ELF-1 (cell line): ENCODE data around the gene ATF7.
"Not testable (repeated sequence)": the region's sequence is repeated elsewhere in the genome, so short reads cannot be mapped to it uniquely, and the experiment has no call there.

Experiments used
- DNase-seq: peaks from one replicate; pipeline ENCODE4 v3.0.0-alpha.2; 2016; ENCODE audit warnings: low read depth, low spot score

Gene ATF7

DNA sequence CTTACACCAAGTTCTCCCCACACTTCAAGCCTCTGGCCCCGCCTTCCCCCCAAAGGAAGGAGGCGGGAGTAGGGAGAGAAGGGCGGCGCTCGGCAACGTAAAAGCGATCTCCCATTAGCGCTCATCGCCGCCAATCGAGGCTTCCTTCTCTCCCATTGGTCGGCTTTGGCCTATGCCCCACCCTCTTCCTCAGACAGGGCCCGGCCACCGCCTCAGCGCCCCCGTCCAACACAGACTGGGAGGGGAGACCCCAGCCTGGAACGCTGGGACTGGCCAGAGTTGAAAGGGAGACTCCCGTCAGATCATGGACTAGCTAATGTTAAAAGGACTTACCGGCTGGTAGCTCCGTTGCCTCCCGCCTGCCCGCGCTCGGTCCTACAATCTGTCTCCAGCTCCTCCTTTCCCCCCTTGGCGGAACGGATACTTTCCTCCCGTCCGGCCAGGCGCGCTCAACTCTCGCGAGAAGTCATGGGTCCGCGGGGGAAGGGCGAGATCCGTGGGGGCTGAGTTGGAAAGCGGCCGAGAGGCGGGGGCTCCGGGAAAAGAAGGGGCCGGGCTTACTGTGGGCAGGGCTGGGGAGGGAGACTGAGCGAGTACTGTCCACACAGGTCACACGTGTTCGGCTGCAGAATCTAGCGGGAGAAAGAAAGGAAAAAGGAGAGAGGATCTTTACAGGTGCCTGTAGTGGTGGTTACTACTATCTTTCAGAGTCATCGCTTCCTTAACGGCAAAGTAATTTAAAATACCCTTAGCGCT, at the start of gene ATF7:
ATF7 (minus strand) TSS at position 437 of the 756 bp plus-strand sequence. CDS start 25,382 bp downstream, outside the sequence.
- peak; percentile 100 for DNase-seq

DNA sequence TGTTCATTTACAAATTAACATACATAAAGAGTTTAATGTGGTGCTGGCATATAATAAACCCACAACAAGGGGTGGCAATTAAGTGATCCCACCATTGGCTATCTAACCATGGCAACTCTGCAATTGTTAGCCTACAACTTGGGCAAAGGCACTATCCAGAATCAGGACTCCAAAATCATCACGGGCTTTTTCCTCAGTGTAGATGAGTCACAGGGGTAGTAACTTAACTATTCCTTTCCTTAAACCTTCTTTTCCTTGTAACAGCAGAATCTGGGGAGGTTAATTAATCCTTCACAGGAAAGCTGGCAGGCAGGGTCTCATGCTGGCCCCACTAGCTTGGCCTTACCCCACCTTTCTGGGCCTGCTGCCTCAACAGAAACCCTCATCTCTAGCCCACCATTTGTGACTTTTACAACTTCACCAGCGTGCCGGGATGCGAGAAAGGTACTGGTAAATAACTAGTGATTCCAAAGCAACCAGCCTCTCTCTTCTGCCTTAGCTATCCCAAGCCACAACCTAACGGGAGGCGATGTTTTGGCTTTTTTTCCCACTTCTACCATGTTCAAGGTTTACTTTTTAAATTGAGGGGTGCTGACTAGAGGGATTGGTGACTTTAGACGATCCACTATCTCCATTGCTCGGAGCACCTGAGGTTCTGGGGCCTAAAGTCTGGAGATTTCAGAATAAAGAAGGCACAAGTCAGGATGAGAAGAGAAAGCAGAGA, 49.0 kb upstream of the ATF7 start:
- DNase-seq: no peak

DNA sequence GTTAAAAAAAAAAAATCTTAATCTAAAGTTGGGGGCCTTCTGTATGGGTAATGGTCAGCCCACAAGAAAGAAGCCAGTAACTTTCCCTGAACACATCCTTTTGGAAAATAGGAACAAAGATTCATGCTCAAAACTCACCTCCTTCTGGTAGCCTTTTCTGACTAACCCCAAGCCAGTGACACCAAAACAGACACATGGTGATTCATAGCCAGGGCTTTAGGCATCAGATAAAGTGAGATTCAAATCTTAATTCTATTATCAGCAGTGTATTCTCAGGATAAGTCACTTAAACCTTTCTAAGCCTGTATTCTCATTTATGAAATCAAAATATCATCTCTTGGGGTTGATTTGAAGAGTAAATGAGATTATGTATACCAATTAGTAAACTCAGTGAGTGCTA, 44.8 kb upstream of the ATF7 start:
- no peak for DNase-seq

DNA sequence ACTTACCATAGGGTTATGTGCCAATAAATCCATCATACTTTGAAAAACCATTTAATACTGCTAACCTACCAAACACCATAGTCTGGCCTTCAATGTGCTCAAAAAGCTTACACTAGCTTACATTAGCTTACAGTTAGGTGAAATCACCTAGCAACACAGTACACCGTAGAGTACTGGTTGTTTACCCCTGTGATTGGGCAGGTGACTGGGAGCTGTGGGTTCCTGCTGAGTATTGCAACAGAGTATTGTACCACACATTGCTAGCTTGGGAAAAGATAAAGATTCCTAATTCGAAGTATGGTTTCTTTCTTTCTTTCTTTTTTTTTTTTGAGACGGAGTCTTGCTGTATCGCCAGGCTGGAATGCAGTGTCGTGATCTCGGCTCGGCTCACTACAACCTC, 44.1 kb upstream of the ATF7 start:
- DNase-seq: no peak

DNA sequence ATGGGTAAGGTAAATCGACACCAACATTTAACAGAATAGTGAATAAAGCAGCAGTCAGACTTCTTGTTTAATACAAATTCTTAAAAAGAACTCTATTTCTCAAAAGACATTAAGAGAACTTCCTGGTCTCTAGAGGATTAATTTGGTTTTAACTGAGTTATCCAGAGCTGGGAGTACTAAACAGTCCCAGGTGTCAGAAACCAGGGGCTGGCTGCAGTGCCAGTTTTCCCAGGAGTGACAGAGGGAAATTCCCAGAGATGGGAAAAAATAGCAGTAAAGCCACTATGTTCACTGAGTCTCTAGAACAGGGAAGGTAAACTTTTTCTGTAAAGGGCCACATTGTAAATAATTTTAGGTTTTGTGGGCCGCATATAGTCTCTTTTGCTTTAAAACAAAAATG, 40.9 kb upstream of the ATF7 start:
- no peak for DNase-seq

DNA sequence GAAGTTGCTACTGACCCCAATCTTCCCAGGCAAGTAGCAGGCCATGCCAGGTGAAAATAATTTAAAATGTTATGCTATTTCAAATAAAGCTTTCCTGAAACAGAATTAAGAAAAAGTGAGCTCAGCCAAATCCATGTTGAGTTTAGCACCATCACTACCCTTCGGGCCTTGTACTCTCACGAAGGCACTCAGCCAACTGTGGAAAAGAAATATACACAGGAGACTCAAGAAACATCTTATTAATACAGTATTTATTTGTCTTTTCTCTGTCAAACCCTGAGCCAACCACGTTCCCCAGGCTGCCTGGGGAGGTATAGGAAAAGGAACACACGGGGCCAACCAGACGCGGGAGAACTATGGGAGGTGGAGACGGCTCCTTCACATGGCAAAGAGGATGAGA, 38.8 kb upstream of the ATF7 start:
- no peak for DNase-seq

DNA sequence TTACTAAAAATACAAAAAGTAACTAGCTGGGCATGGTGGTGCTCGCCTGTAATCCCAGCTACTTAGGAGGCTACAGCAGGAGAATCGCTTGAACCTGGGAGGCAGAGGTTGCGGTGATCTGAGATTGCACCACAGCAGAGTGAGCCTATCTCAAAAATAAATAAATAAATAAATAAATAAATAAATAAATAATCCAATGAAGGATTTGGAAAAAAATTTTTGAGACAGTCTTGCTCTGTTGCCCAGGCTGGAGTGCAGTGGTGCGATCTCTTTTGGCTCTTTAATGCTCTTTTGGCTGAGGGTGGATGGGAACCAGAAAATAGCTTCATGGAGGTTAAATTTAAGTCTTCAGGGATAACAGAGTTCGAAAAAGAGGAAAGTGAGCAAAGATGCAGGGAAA, 38.0 kb upstream of the ATF7 start:
- DNase-seq: no peak

DNA sequence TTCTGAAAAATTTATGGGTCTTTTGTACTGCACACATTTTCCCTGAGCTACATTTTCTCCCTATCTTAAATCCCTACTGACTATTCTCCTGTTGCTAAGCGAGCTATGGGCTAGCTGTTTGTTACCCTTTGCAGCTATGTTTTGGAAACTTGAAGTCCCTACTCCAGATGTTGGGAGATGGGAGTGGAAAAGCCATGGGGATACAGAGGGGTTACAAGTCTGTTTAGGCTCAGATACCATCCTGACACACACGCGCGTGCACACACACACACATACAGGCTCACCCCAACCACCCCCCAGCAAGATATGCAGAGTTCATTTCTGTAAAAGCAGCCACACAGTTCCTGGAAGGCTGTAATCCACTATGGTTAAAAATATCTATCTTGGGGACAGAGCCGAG, 33.9 kb upstream of the ATF7 start:
- DNase-seq: no peak

DNA sequence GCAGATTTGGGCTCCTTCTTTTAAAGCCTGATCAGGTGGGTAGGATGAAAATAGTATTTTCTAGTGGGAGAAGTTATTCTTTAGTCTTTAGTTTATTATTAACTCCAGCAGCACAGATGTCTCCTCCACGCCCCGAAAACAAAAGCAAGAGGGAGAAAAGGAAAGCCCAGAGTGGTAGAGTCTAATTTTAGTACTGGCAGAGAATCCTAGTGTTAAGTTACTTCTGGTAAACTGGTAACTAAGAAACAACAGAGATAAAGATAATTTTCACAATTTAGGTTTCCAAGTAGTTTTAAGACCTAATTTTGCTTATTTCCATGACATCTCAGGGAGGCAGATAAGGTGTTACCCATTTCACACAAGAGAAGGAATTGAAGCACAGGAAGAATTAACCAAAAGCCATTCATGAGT, 33.4 kb upstream of the ATF7 start:
- DNase-seq: no peak

DNA sequence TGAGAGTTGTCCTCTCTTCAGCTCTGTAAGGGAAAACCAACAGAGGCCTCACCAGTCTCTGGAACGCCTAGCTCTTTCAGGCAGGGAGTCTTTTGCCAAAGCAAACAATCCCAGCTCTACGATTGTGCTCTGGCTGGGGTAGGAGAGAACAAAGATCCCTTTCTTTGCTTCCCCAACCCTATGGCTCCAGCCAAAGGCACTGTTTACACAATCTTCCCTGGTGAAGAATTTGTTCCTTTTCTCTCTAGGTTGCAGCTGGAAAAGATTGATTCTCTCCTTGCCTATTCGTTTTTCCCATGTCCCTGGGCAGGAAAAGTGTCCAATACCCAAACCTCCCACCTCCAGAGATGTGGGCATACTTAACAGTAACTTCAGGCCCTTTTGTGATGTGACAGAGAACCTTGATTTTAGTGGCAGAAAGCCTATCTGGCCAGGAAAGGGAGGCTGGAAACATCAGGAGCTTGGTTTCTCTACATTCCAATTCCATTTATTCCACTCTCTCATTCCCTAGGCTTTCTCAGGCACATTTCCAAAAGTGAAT, 32.9 kb upstream of the ATF7 start:
- DNase-seq: peak; percentile 71

DNA sequence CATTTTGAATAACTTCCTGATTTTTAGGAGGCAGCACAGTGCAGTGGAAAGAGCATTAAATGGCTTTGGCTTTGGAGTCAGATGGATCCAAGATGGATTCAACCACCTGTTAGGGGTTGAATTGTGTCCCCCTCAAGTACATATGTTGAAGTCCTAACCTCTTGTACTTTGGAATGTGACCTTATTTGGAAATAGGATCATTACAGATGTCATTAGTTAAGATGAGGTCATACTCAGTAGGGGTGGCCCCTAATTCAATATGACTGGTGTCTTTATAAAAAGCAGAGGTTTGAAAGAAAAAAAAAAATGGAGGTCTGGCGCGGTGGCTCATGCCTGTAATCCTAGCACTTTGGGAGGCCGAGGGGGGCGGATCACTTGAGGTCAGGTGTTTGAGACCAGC, 30.9 kb upstream of the ATF7 start:
- DNase-seq: no peak

DNA sequence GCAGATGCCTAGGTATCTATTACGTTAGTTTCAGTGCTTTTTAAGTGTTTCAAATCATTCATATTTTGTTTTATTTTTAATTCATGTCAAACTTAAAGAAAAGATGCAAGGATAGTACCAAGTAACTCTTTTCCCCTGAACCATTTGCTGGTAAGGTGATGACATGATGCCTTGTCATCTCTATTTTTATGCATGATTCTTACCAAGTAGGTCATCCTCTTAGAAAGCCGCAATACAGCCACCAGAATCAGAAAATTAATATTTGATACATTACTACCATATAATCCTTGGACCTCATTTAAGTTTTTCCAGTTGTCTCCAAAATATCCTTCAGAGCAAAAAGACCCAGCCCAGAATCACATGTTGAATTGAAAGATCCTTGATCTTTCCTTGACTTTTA, 27.4 kb upstream of the ATF7 start:
- no peak for DNase-seq

DNA sequence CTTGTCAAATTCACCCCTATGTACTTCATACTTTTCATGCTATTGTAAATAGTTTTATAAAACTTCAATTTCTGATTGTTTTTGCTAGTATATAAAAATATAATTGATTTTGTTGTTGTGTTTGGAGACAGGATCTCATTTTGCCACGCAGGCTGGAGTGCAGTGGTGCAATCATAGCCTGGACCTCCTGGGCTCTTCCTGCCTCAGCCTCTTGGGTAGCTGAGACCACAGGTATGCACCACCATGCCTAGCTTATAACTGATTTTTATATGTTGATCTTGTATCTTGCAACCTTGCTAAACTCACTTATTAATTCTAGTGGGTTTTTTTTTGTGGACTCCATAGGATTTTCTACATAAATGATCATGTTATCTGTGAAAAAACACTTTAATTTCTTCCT, 26.2 kb upstream of the ATF7 start:
- no peak for DNase-seq

DNA sequence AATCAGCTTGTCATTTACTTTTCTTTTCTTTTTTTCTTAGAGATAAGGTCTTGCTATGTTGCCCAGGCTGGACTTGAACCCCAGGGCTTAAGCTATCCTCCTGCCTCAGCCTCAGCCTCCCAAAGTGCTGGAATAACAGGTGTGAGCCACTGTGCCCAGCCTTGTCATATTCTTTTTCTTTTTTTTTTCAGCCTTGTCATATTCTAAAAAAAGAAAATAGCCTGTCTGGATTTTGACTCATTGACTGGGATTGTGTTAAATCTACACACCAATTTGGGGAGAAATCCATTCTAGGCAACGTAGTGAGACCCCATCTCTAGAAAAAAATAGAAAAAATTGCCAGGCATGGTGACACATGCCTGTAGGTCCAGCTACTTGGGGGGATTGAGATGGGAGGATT, 25.6 kb upstream of the ATF7 start:
- no peak for DNase-seq

DNA sequence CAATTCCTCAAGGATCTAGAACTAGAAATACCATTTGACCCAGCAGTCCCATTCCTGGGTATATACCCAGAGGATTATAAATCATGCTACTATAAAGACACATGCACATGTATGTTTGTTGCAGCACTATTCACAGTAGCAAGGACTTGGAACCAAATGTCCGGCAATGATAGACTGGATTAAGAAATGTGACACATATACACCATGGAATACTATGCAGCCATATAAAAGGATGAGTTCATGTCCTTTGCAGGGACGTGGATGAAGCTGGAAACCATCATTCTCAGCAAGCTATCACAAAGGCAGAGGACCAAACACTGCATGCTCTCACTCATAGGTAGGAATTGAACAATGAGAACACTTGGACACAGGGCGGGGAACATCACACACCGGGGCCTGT, 20.1 kb upstream of the ATF7 start:
- DNase-seq: not testable (repeated sequence)

DNA sequence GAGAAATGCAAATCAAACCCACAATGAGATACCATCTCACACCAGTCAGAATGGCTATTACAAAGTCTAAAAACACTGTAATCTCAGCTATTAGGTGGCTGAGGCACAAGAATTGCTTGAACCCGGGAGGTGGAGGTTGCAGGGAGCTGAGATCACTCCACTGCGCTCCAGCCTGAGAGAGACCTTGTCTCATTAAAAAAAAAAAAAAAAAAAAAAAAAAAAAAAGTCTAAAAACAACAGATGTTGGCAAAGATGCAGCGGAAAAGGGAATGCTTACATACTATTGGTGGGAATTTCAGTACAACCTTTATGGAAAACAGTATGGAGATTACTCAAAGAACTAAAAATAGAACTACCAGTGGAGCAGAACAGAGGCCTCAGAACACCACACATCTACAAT, 19.0 kb upstream of the ATF7 start:
- no peak for DNase-seq

DNA sequence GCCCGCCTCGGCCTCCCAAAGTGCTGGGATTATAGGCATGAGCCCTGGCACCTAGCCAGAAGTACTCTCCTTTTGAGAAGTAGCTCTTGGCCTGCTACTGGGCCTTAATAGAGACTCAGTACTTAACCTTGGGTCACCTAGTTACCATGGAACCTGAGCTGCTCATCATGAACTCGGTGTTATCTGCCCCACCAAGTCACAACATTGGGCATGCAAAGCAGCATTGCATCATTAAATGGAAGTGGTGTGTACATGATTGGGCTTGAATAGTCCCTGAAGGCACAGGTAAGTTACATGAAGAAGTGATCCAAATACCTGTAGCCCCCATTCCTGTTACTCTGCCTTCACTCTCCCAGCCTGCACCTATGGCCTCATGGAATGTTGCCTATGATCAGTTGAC, 18.0 kb upstream of the ATF7 start:
- no peak for DNase-seq

DNA sequence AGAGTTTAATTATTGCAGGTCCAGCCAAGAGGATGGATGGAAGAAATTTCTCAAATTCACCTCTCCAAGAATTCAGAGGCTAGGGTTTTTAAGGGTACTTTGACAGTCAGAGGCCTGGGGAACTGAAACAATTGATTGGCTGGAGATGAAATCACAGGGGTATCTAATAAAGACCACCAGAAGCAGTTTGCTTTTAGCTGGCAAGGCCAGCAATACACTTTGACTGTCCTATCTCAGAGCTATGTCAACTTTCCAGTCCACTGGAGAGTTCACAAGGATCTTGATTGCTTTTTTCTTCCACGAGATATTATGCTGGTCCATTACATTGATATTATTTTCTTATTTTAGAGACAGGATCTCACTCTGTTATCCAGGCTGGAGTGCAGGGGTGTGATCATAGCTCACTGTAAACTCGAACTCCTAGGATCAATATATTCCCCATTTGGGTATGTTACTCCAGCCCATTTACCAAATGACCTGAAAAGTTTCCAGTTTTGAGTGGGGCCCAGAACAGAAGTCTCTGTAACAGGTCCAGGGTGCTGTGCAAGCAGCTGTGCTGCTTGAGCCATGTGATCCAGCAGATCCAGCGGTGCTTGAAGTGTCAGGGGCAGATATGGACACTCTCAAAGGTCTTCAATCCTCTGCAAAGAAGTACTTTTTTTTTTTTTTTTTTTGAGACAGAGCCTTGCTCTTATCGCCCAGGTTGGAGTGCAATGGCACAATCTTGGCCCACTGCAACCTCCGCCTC, 17.2 kb upstream of the ATF7 start:
- DNase-seq: no peak

DNA sequence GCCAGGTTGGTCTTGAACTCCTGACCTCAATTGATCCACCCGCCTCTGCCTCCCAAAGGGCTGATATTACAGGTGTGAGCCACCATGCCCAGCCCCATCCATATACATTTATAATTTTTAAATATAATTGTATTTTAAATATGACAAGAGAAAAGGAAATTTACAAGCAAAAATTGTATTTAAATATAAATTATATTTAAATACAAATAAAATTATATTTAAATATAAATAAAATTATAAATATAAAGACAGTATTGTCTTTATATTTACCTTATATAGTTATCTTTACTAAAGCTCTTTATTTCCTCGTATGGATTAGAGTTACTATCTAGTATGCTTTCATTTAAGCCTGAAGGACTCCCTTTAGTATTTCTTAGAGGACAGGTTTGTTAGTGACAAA, 11.9 kb upstream of the ATF7 start:
- DNase-seq: no peak

DNA sequence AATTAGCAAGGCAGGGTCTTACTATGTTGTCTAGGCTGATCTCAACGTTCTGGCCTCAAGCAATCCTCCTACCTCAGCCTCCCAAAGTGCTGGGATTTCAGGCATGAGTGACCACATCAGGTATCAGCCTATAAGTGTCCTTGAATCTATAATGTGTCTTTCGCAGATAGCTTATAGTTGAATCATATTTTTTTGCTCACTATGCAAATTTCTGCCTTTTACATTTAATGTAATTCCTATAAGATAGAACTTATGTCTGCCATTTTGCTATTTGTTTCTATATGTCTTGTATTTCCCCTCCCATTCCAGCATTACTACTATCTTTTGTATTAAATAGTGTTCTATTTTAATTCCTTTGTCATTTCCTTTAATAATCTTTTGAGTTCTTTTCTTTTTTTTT, 10.5 kb upstream of the ATF7 start:
- DNase-seq: no peak

DNA sequence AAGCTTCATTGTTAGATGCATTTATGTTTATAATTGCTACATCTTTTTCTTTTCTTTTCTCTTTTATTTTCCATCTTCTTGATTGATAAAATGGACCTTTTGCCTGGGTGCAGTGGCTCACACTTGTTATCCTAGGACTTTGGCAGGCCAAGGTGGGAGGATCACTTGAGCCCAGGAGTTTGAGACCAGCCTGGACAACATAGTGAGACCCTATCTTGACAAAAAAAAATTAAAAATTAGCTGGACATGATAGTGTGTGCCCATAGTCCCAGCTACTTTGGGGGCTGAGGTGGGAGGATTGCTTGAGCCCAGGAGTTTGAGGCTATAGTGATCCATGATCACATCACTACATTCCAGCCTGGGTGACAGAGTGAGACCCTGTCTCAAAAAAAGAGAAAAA, 9.5 kb upstream of the ATF7 start:
- not testable (repeated sequence) for DNase-seq

DNA sequence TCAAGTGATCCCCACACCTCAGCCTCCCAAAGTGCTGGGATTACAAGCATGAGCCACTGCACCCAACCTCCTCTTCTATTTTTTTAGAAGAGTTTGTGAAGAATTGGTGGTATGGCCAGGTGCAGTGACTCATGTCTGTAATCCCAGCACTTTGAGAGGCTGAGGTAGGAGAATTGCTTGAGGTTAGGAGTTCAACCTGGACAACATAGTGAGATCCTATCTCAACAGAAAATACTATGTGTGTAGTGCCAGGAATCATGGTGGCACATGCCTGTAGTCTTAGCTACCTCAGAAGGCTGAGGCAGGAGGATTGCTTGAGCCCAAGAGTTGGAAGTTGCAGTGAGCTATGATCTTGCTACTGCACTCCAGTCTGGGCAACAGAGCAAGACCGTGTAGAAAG, 5.5 kb upstream of the ATF7 start:
- DNase-seq: no peak
